Panc1 (cell line): ENCODE data around the gene GAPVD1. TPM values are rescaled to one million over a fixed set of nuclear protein-coding genes. Genes with fewer than 3 reads are reported as not detected.
"Not testable (repeated sequence)": the region's sequence is repeated elsewhere in the genome, so short reads cannot be mapped to it uniquely, and the experiment has no call there.

Experiments used
- ATAC-seq: fragments of 200-7000 bp; cut with Tn5 transposase; 2 replicates; pipeline ENCODE4 v1.9.1; 2020; ENCODE audit warnings: mild to moderate bottlenecking, moderate library complexity
- BruUV-seq: library from RNA; stranded (reverse); fragments of 400-500 nt; replicated peaks from 2 replicates; lab custom pipeline; 2021; lab: Mats Ljungman, UMichigan
- CTCF ChIA-PET: fragments of 300-600 bp; sonication (Branson Sonifier 250); formaldehyde crosslinking; loops from one replicate; lab custom pipeline; 2022; ENCODE audit warnings: antibody characterized with exemption; lab: Charles Lee
- POLR2A ChIA-PET: fragments of 300-600 bp; sonication (Branson Sonifier 250); formaldehyde crosslinking; loops from one replicate; lab custom pipeline; 2022; ENCODE audit warnings: antibody characterized with exemption; lab: Charles Lee
- DNase-seq: peaks from one replicate; pipeline ENCODE4 v3.0.0-alpha.2; 2010; ENCODE audit warnings: low read depth, low spot score
- H3K27ac ChIP-seq: 2 replicates; pipeline ENCODE4 v1.5.1; 2011; ENCODE audit warnings: mild to moderate bottlenecking, low read length, inconsistent platforms
- H3K27me3 ChIP-seq: fragments of 200-500 bp; sonication (Bioruptor generic); 2 replicates; pipeline ENCODE4 v1.6.0; 2014; ENCODE audit warnings: low read length, inconsistent platforms; ENCODE audit not compliant: control insufficient read depth, insufficient read depth
- H3K36me3 ChIP-seq: fragments of 200-500 bp; sonication (Bioruptor generic); 2 replicates; pipeline ENCODE4 v1.5.1; 2014; ENCODE audit warnings: inconsistent platforms, mild to moderate bottlenecking, low read length, moderate library complexity; ENCODE audit not compliant: control insufficient read depth, insufficient read depth
- H3K4me1 ChIP-seq: 2 replicates; pipeline ENCODE4 v1.5.1; 2011; ENCODE audit warnings: inconsistent platforms, mild to moderate bottlenecking, low read length, moderate library complexity; ENCODE audit not compliant: control insufficient read depth, insufficient read depth
- H3K4me3 ChIP-seq, 2 experiments: 2 replicates each; pipeline ENCODE4 v1.5.1; 2011 to 2012; ENCODE audit warnings: low read depth in 2 of 2, low read length in 2 of 2, mild to moderate bottlenecking in 2 of 2, inconsistent platforms in 1 of 2, moderate library complexity in 1 of 2
- H3K9me3 ChIP-seq: fragments of 200-500 bp; sonication (Bioruptor generic); 2 replicates; pipeline ENCODE4 v1.5.1; 2014; ENCODE audit warnings: low read depth, mild to moderate bottlenecking, inconsistent platforms, low read length, moderate library complexity; ENCODE audit not compliant: control insufficient read depth, insufficient read depth
- POLR2AphosphoS5 ChIP-seq: IDR thresholded peaks from 2 replicates; pipeline ENCODE4 v1.6.1; 2012; ENCODE audit warnings: mild to moderate bottlenecking, low read depth, low read length, moderate library complexity
- SIN3A ChIP-seq: IDR thresholded peaks from 2 replicates; pipeline ENCODE4 v1.6.1; 2012; ENCODE audit warnings: low read depth, mild to moderate bottlenecking, low read length, moderate library complexity, borderline replicate concordance; ENCODE audit not compliant: insufficient read depth
- TCF7L2 ChIP-seq: IDR thresholded peaks from 2 replicates; pipeline ENCODE4 v1.6.1; 2011; ENCODE audit warnings: mild to moderate bottlenecking, low read depth, low read length, inconsistent platforms
- in situ Hi-C: cut with HindIII; loops from 2 replicates; pipeline ENCODE4 v1.10.0; 2016; ENCODE audit warnings: low sequenced_read_pairs, low pct_unique_long_range_greater_than_20kb
- intact Hi-C: fragments of 100-400 bp; cut with micrococcal nuclease; formaldehyde crosslinking; loops from one replicate; pipeline ENCODE4 v1.10.0; 2022; ENCODE audit not compliant: unreplicated experiment
- total RNA-seq: library from RNA; stranded (reverse); gene quantifications from one replicate; pipeline ENCODE4 v1.2.1, GENCODE V29; 2021; ENCODE audit not compliant: unreplicated experiment
- TF ChIP-seq, protein P1 (sequence below), 2 experiments: IDR thresholded peaks; 2 replicates each; pipeline ENCODE4 v1.6.1; 2011 to 2012; ENCODE audit warnings: low read depth in 2 of 2, control low read depth in 1 of 2, low read length in 1 of 2, mild to moderate bottlenecking in 1 of 2, moderate library complexity in 1 of 2; ENCODE audit not compliant: insufficient read depth in 1 of 2
- TF ChIP-seq, protein P2 (sequence below): fragments of 450-650 bp; IDR thresholded peaks from 2 replicates; pipeline ENCODE4 v1.5.1; 2017; ENCODE audit warnings: mild to moderate bottlenecking

Gene GAPVD1
- total RNA-seq, 1 experiment from 2014 or later = 48.6 TPM

DNA sequence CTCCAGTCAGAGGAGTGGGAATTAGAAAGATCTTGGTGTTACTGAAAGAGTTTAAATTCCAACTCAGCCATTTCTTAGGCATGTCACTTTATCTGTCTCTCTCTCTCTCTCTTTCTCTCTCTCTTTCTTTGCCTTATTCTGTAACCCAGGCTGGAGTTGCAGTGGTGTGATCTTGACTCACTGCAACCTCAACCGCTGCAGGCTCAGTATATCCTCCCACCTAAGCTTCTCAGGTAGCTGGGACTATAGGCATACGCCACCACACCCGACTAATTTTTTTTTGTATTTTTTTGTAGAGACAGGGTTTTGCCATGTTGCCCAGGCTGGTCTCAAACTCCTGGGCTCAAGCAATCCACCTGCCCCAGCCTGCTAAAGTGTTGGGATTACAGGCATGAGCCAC, 43.0 kb upstream of the GAPVD1 start:
- TF ChIP-seq, protein P1, sequence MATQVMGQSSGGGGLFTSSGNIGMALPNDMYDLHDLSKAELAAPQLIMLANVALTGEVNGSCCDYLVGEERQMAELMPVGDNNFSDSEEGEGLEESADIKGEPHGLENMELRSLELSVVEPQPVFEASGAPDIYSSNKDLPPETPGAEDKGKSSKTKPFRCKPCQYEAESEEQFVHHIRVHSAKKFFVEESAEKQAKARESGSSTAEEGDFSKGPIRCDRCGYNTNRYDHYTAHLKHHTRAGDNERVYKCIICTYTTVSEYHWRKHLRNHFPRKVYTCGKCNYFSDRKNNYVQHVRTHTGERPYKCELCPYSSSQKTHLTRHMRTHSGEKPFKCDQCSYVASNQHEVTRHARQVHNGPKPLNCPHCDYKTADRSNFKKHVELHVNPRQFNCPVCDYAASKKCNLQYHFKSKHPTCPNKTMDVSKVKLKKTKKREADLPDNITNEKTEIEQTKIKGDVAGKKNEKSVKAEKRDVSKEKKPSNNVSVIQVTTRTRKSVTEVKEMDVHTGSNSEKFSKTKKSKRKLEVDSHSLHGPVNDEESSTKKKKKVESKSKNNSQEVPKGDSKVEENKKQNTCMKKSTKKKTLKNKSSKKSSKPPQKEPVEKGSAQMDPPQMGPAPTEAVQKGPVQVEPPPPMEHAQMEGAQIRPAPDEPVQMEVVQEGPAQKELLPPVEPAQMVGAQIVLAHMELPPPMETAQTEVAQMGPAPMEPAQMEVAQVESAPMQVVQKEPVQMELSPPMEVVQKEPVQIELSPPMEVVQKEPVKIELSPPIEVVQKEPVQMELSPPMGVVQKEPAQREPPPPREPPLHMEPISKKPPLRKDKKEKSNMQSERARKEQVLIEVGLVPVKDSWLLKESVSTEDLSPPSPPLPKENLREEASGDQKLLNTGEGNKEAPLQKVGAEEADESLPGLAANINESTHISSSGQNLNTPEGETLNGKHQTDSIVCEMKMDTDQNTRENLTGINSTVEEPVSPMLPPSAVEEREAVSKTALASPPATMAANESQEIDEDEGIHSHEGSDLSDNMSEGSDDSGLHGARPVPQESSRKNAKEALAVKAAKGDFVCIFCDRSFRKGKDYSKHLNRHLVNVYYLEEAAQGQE (IDR thresholded peaks at IDR 0.05; ENCODE audit: insufficient read depth in 1 of 2, low read depth in 2 of 2, low read length in 1 of 2) = no peak
- TF ChIP-seq POLR2AphosphoS5 (no peak), SIN3A (no peak), TCF7L2 (no peak)
- TF ChIP-seq, protein P2, sequence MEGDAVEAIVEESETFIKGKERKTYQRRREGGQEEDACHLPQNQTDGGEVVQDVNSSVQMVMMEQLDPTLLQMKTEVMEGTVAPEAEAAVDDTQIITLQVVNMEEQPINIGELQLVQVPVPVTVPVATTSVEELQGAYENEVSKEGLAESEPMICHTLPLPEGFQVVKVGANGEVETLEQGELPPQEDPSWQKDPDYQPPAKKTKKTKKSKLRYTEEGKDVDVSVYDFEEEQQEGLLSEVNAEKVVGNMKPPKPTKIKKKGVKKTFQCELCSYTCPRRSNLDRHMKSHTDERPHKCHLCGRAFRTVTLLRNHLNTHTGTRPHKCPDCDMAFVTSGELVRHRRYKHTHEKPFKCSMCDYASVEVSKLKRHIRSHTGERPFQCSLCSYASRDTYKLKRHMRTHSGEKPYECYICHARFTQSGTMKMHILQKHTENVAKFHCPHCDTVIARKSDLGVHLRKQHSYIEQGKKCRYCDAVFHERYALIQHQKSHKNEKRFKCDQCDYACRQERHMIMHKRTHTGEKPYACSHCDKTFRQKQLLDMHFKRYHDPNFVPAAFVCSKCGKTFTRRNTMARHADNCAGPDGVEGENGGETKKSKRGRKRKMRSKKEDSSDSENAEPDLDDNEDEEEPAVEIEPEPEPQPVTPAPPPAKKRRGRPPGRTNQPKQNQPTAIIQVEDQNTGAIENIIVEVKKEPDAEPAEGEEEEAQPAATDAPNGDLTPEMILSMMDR = no peak
- Histone ChIP-seq H3K4me3 (no peak overlapping the region), H3K36me3 (no peaks in the 10 kb centered on the region; the same call in 1 of the 2 replicates), H3K27ac (no peak overlapping the region), H3K4me1 (no peaks in the 10 kb centered on the region; the same call in 1 of the 2 replicates), H3K9me3 (no peaks in the 10 kb centered on the region), H3K27me3 (no peaks in the 10 kb centered on the region)
- in situ Hi-C loops = no loop called here
- intact Hi-C loops = no loop called here
- POLR2A ChIA-PET = no interaction called here
- DNase-seq (no peak), ATAC-seq (no peak)
- no TSS peak for BruUV-seq
- CTCF ChIA-PET = no interaction called here

DNA sequence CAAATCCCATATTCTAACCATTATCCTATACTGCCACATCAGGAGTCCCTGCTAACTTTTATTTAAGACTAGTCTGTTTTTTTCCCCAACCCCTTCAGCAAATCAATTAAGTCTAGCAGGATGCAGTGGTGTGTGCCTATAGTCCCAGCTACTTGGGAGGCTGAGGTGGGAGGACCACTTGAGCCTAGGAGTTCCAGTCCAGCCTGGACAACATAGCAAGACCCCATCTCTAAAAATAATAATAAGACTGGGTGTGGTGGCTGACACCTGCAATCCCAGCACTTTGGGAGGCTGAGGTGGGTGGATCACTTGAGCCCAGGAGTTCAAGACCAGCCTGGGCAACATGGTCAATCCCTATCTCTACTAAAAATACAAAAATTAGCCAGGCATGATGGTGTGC, 36.8 kb upstream of the GAPVD1 start:
- H3K4me1 ChIP-seq, H3K4me3 ChIP-seq, intact Hi-C loops, H3K27ac ChIP-seq, in situ Hi-C loops, H3K27me3 ChIP-seq, DNase-seq, POLR2A ChIA-PET, CTCF ChIA-PET, BruUV-seq, H3K9me3 ChIP-seq, ATAC-seq, H3K36me3 ChIP-seq: not testable (repeated sequence)

DNA sequence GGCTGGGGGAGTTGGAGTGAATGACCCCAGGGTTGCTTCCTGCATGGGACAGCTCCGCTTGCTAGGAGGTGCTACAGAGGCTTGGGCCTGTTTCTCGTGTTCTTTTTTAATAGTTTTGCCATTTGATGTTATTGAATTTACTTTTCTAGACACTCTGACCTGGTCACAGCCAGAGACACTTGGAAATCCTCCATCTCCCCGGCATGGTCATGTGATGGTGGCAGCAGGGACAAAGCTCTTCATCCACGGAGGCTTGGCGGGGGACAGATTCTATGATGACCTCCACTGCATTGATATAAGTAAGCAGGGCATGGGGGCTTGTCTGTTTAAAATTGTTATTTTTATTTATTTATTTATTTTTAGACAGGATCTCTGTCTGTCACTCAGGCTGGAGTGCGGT, 33.9 kb upstream of the GAPVD1 start:
- Histone ChIP-seq H3K4me3 (no peak overlapping the region), H3K27ac (no peak overlapping the region), H3K27me3 (no peaks in the 10 kb centered on the region), H3K4me1 (no peaks in the 10 kb centered on the region), H3K9me3 (no peaks in the 10 kb centered on the region), H3K36me3 (0 out of 2 replicates have a peak, but pooled peaks cover 4% of the 10 kb centered on the region)
- in situ Hi-C loops = no loop called here
- ChIA-PET CTCF (no interaction called here), POLR2A (interaction anchor here (0.6 kb wide), 1 partner anchor 29 kb away, joined by 7 read pairs; no protein-coding TSS in a partner anchor)
- DNase-seq (no peak), ATAC-seq (no peak)
- BruUV-seq = no TSS peak
- intact Hi-C loops = no loop called here
- TF ChIP-seq, protein P2 = no peak
- TF ChIP-seq TCF7L2 (no peak), POLR2AphosphoS5 (no peak), SIN3A (no peak)
- TF ChIP-seq, protein P1 (IDR thresholded peaks at IDR 0.05; ENCODE audit: insufficient read depth in 1 of 2, low read depth in 2 of 2, low read length in 1 of 2) = no peak
